C4-2B (cell line): ENCODE measurements around the gene COL1A1.

Experiments used
- ZFX ChIP-seq: fragments of 450-650 bp; IDR thresholded peaks from 2 replicates; pipeline ENCODE4 v1.6.1; 2017
- TF ChIP-seq, protein P1 (sequence below): fragments of 450-650 bp; conservative IDR thresholded peaks from 2 replicates; pipeline ENCODE4 v1.5.1; 2017; ENCODE audit warnings: mild to moderate bottlenecking

DNA sequence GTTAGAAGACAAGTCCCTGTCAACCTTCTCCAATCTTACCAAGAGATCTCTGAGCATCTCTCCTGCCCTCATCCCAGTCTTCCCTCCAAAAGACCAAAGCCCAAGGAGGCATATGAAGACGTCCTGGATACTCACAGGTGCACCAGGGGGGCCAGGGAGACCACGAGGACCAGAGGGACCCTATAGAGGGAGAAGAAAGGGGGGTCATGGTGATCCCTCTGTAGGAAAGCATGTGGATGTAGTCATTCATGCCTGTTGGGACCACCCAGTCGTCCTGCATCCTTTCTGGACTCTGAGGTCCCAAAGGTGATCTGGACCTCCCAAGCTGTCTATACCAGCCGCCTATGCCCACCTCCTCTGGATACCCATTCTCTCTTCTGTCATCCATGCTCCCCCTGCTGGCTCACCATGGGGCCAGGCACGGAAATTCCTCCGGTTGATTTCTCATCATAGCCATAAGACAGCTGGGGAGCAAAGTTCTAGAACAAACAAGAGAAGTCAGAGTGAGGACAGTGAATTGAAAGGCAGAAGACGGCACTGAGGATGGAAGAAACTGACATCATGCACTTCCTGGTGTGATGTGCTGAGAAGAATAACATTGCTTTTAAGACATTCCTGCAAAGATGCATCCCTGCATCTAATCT is 3.3 kb downstream of the COL1A1 start:
- TF ChIP-seq, protein P1, sequence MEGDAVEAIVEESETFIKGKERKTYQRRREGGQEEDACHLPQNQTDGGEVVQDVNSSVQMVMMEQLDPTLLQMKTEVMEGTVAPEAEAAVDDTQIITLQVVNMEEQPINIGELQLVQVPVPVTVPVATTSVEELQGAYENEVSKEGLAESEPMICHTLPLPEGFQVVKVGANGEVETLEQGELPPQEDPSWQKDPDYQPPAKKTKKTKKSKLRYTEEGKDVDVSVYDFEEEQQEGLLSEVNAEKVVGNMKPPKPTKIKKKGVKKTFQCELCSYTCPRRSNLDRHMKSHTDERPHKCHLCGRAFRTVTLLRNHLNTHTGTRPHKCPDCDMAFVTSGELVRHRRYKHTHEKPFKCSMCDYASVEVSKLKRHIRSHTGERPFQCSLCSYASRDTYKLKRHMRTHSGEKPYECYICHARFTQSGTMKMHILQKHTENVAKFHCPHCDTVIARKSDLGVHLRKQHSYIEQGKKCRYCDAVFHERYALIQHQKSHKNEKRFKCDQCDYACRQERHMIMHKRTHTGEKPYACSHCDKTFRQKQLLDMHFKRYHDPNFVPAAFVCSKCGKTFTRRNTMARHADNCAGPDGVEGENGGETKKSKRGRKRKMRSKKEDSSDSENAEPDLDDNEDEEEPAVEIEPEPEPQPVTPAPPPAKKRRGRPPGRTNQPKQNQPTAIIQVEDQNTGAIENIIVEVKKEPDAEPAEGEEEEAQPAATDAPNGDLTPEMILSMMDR, result peak; percentile 78
- TF ChIP-seq ZFX, result no peak
